SU-DHL-6 (cell line): ENCODE measurements around the gene TGM1.
"Not testable (repeated sequence)": the region's sequence is repeated elsewhere in the genome, so short reads cannot be mapped to it uniquely, and the experiment has no call there.

Source experiments
- H2AFZ ChIP-seq: fragments of 200-600 bp; sonication (generic); 2 replicates; pipeline ENCODE4 v1.6.1; 2014; ENCODE audit warnings: low read depth, mild to moderate bottlenecking, moderate library complexity, mixed read lengths, antibody characterized with exemption, low read length; ENCODE audit not compliant: severe bottlenecking
- H3F3A ChIP-seq: fragments of 200-600 bp; shearing (Covaris generic); 2 replicates; pipeline ENCODE4 v1.6.0; 2016; ENCODE audit warnings: antibody characterized with exemption, mild to moderate bottlenecking; ENCODE audit not compliant: insufficient read depth
- H3K27ac ChIP-seq: fragments of 200-600 bp; sonication (generic); 2 replicates; pipeline ENCODE4 v1.5.1; 2016; ENCODE audit warnings: low read depth, mild to moderate bottlenecking, low read length, moderate library complexity, mixed read lengths
- H3K27me3 ChIP-seq: fragments of 200-600 bp; sonication (generic), shearing (Covaris generic); 2 replicates; pipeline ENCODE4 v1.6.0; 2014; ENCODE audit warnings: mild to moderate bottlenecking, low read length
- H3K36me3 ChIP-seq: fragments of 200-600 bp; sonication (generic); 2 replicates; pipeline ENCODE4 v1.6.1; 2014; ENCODE audit warnings: mild to moderate bottlenecking, low read length, mixed read lengths
- H3K4me2 ChIP-seq: fragments of 300-600, 200-600 bp; shearing (Covaris generic), sonication (generic); 2 replicates; pipeline ENCODE4 v1.6.0; 2014; ENCODE audit warnings: low read length, low read depth, mild to moderate bottlenecking; ENCODE audit not compliant: poor library complexity, severe bottlenecking
- H3K4me3 ChIP-seq: fragments of 200-600 bp; sonication (generic); 2 replicates; pipeline ENCODE4 v1.5.1; 2014; ENCODE audit warnings: antibody characterized with exemption, low read length, mild to moderate bottlenecking, mixed read lengths; ENCODE audit not compliant: insufficient read depth, poor library complexity, severe bottlenecking
- H3K79me2 ChIP-seq: fragments of 200-600 bp; sonication (generic); 2 replicates; pipeline ENCODE4 v1.6.1; 2014; ENCODE audit warnings: mild to moderate bottlenecking, low read length, moderate library complexity; ENCODE audit not compliant: insufficient read depth
- H3K9ac ChIP-seq: fragments of 200-600 bp; sonication (generic); 2 replicates; pipeline ENCODE4 v1.7.0; 2014; ENCODE audit warnings: mild to moderate bottlenecking, low read length
- H3K9me2 ChIP-seq: fragments of 200-600 bp; sonication (generic); replicated peaks from 2 replicates; pipeline ENCODE4 v1.6.1; 2014; ENCODE audit warnings: low read length; ENCODE audit not compliant: insufficient read depth
- H3K9me3 ChIP-seq: fragments of 200-600 bp; sonication (generic); 2 replicates; pipeline ENCODE4 v1.6.1; 2014; ENCODE audit warnings: low read length, mixed read lengths; ENCODE audit not compliant: insufficient read depth
- H4K20me1 ChIP-seq: fragments of 200-600 bp; sonication (generic); 2 replicates; pipeline ENCODE4 v1.6.1; 2014; ENCODE audit warnings: low read depth, mild to moderate bottlenecking, antibody characterized with exemption, low read length, moderate library complexity, mixed read lengths
- EZH2phosphoT487 ChIP-seq: fragments of 200-600 bp; sonication (generic), shearing (Covaris generic); conservative IDR thresholded peaks from 2 replicates; pipeline ENCODE4 v1.6.1; 2018; ENCODE audit warnings: mild to moderate bottlenecking, antibody characterized with exemption, low read length, moderate library complexity, mixed read lengths
- TF ChIP-seq, protein P1 (sequence below): fragments of 200-600 bp; sonication (generic); IDR thresholded peaks from one replicate; pipeline ENCODE4 v1.5.1; 2017; ENCODE audit warnings: antibody characterized with exemption, mild to moderate bottlenecking, low read length, moderate library complexity; ENCODE audit not compliant: insufficient read depth, poor library complexity, severe bottlenecking

TGM1 gene

DNA sequence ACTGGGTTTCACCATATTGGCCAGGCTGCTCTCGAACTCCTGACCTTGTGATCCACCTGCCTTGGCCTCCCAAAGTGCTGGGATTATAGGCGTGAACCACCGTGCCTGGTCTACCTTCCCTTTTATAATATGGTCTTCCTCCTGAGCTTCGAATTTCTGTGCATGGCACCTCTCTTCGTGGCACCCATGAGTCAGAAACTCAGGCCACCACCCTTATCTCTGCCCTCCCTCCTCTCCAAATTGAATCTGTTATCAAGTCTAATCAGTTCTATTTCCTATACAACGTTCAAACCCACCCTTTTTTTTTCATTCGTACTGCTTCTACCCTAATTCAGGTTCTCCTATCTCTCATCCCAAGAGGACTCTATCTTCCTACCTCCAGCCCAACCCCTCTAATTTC, 15.6 kb downstream of the TGM1 start:
- Histone ChIP-seq H3K9me3 (no peaks in the 10 kb centered on the region), H3K4me2 (no peak overlapping the region), H3K36me3 (no peaks in the 10 kb centered on the region), H2AFZ (no peak overlapping the region), H3K79me2 (no peaks in the 10 kb centered on the region), H3K27me3 (no peaks in the 10 kb centered on the region), H3K4me3 (no peak overlapping the region), H3F3A (no peaks in the 10 kb centered on the region), H4K20me1 (no peaks in the 10 kb centered on the region), H3K9ac (no peak overlapping the region), H3K27ac (no peak overlapping the region), H3K9me2 (no peaks in the 10 kb centered on the region)
- TF ChIP-seq, protein P1, sequence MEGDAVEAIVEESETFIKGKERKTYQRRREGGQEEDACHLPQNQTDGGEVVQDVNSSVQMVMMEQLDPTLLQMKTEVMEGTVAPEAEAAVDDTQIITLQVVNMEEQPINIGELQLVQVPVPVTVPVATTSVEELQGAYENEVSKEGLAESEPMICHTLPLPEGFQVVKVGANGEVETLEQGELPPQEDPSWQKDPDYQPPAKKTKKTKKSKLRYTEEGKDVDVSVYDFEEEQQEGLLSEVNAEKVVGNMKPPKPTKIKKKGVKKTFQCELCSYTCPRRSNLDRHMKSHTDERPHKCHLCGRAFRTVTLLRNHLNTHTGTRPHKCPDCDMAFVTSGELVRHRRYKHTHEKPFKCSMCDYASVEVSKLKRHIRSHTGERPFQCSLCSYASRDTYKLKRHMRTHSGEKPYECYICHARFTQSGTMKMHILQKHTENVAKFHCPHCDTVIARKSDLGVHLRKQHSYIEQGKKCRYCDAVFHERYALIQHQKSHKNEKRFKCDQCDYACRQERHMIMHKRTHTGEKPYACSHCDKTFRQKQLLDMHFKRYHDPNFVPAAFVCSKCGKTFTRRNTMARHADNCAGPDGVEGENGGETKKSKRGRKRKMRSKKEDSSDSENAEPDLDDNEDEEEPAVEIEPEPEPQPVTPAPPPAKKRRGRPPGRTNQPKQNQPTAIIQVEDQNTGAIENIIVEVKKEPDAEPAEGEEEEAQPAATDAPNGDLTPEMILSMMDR: no peak
- TF ChIP-seq EZH2phosphoT487: no peak

DNA sequence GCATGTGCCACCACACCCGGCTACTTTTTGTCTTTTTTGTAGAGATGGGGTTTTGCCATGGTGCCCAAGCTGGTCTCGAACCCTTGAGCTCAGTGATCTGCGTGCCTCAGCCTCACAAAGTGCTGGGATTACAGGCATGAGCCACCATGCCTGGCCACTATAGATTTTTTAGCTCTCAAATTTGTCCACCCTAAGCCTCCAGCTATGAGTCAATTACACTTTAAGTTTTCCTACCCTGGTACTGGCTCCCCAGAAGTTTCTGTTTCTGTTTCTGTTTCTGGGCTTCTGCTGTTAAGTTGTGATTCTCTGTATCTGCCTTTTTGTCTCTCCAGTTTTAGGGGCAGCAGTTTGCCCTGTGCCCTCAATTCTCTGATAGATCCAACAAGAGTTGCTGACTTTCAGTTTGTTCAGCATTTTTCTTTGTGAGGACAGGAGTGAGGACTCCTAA, 16.2 kb downstream of the TGM1 start:
- H3K79me2 ChIP-seq: peaks cover 3% of the 10 kb centered on the region; the same call in 1 of the 2 replicates
- H3K9ac ChIP-seq: no peak overlapping the region
- H3K9me2 ChIP-seq: no peaks in the 10 kb centered on the region
- no peak overlapping the region for H2AFZ ChIP-seq
- H3K36me3 ChIP-seq: no peaks in the 10 kb centered on the region
- H3K27me3 ChIP-seq: no peaks in the 10 kb centered on the region
- no peak overlapping the region for H3K4me2 ChIP-seq
- no peak overlapping the region for H3K27ac ChIP-seq
- TF ChIP-seq, protein P1: no peak
- TF ChIP-seq EZH2phosphoT487: no peak
- no peak overlapping the region for H3K4me3 ChIP-seq
- H3K9me3 ChIP-seq: no peaks in the 10 kb centered on the region
- H3F3A ChIP-seq: no peaks in the 10 kb centered on the region
- H4K20me1 ChIP-seq: no peaks in the 10 kb centered on the region; the same call in 1 of the 2 replicates

DNA sequence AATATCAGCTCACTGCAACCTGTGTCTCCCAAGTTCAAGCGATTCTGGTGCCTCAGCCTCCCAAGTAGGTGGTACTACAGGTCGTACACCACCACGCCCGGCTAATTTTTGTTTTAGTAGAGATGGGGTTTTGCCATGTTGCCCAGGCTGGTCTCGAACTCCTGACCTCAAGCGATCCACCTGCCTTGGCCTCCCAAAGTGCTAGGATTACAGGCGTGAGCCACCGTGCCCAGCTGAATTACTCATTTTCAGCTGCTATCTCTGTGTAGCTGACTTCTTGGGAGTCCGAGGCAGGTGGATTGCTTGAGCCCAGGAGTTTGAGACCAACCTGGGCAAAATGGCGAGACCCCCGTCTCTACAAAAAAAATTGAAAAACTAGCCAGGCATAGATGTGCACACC, 17.6 kb downstream of the TGM1 start:
- H3K36me3 ChIP-seq, H3K4me3 ChIP-seq, H3K9ac ChIP-seq, H3K27ac ChIP-seq, H3K9me2 ChIP-seq, H2AFZ ChIP-seq, H4K20me1 ChIP-seq, H3F3A ChIP-seq, H3K79me2 ChIP-seq, H3K9me3 ChIP-seq, H3K4me2 ChIP-seq, H3K27me3 ChIP-seq: not testable (repeated sequence)

DNA sequence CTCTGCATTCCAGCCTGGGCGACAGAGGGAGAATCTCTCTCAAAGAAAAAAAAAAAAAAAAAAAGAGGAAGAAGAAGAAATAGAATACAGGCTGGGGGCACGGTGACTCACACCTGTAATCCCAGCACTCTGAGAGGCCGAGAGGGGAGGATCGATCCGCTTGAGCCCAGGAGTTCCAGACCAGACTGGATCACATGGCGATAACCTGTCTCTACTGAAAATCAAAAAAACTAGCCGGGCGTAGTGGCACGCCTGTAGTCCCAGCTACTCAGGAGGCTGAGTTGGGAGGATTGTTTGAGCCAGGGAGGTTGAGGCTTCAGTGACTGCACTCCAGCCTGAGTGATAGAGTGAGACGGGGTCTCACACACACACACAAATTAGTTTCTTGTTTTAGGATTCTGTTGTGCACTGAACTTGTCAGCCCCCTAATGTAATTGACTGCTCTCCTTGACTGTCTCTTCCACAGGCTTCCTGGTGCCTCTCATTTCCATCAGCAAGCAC, 19.6 kb downstream of the TGM1 start:
- peak overlapping the region; percentile 75 for H3K9ac ChIP-seq
- no peaks in the 10 kb centered on the region for H3K9me3 ChIP-seq
- no peaks in the 10 kb centered on the region for H3F3A ChIP-seq
- H4K20me1 ChIP-seq: no peaks in the 10 kb centered on the region; the same call in 1 of the 2 replicates
- H3K27ac ChIP-seq: peak overlapping the region; percentile 89
- H3K36me3 ChIP-seq: no peaks in the 10 kb centered on the region; the same call in 1 of the 2 replicates
- no peaks in the 10 kb centered on the region for H3K9me2 ChIP-seq
- peak overlapping the region; percentile 84 for H3K4me3 ChIP-seq
- TF ChIP-seq, protein P1: no peak
- no peak for TF ChIP-seq EZH2phosphoT487
- H2AFZ ChIP-seq: peak overlapping the region; percentile 83
- H3K27me3 ChIP-seq: no peaks in the 10 kb centered on the region
- H3K4me2 ChIP-seq: peak overlapping the region; percentile 80
- H3K79me2 ChIP-seq: peaks cover 7% of the 10 kb centered on the region; the same call in 1 of the 2 replicates
